ENCODE results near the gene RER1. TPM values are rescaled to one million over a fixed set of nuclear protein-coding genes. Genes with fewer than 3 reads are reported as not detected.

The RER1 gene
- total RNA-seq, 1 experiment from 2014 or later: 108 TPM

DNA sequence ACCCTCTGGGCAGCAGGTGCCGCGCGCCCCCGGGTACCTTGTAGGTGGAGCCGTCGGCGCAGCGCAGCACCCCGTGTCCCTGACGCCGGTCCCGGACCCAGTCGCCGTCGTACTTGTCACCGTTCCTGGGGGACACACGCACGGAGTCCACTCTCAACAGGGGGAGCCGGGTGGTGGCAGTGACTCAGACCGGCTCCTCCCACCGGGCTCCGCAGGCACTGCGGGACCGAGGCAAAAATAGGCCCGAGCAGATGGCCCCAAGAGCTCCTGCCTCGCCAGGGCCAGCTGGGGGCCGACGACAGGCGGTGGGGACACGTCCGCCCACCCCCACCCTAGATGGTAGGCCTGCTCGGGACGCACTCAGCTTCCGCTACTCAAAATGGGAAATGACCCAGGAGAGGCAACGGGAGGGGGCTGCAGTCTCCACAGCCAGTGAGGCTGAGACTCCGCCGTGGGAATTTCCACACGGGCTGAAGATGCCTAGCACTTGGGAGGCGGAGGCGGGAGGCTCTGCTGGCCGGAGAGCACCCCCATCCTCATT is 6.6 kb upstream of the RER1 start:
- Histone ChIP-seq H3K79me2 (ENCODE audit: low read length) (peaks cover 1% of the 10 kb centered on the region), H3K9me2 (replicated peaks; ENCODE audit: insufficient read depth, low read length) (no peaks in the 10 kb centered on the region), H3K27me3 (ENCODE audit: low read length) (no peaks in the 10 kb centered on the region), H3K27ac (ENCODE audit: low read length) (no peak overlapping the region), H4K20me1 (ENCODE audit: insufficient read depth, low read depth, low read length) (peaks cover 7% of the 10 kb centered on the region; the same call in 1 of the 2 replicates), H3K4me1 (ENCODE audit: low read length) (peaks cover 4% of the 10 kb centered on the region), H3K4me2 (ENCODE audit: low read depth, low read length, poor library complexity, severe bottlenecking) (no peak overlapping the region), H3K9ac (ENCODE audit: low read length) (no peak overlapping the region), H3K4me3 (ENCODE audit: low read length) (no peak overlapping the region), H2AFZ (ENCODE audit: low read length) (no peak overlapping the region), H3K9me3 (ENCODE audit: low read length) (no peaks in the 10 kb centered on the region), H3K36me3 (ENCODE audit: insufficient read depth, low read length) (no peaks in the 10 kb centered on the region)
- DNase-seq: no peak

DNA sequence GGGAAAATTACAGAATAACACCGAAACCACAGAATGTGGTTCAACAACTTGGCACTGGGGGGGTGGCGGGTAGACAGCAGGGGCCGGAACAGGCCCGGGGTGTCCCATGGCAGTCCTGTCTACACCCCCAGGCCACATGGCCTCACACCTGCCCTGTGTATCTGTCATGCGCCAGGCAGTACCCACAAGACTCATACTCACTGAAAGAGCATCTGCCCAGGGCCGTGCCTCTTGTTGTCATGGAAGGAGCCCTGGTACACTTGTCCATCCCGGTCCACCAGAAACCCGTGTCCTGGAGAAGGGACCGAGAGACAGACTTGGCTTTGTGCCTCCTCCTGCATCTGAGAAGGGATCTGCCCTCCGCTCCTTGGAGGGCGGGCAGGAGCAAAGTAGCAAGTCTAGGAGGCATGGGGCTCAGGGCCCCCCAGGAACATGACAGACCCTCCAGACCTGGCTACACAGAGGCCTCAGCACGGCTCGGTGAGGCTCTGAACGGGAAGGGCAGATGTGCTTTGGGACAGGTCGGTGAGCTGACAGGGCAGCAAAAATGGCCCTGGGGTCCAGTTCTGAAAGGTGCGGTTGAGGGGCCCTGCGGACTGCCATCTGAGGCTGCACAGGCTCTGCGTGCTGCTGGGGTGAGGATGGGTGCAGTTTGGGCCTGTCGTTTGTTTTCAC is 5.9 kb upstream of the RER1 start:
- H3K9me2 ChIP-seq (replicated peaks; ENCODE audit: insufficient read depth, low read length): no peaks in the 10 kb centered on the region
- peaks cover 8% of the 10 kb centered on the region for H3K79me2 ChIP-seq (ENCODE audit: low read length)
- no peak overlapping the region for H3K27ac ChIP-seq (ENCODE audit: low read length)
- DNase-seq: no peak
- H3K4me2 ChIP-seq (ENCODE audit: low read depth, low read length, poor library complexity, severe bottlenecking): no peak overlapping the region
- H4K20me1 ChIP-seq (ENCODE audit: insufficient read depth, low read depth, low read length): peaks cover 7% of the 10 kb centered on the region; the same call in 1 of the 2 replicates
- H3K27me3 ChIP-seq (ENCODE audit: low read length): no peaks in the 10 kb centered on the region
- H3K9me3 ChIP-seq (ENCODE audit: low read length): no peaks in the 10 kb centered on the region
- H3K36me3 ChIP-seq (ENCODE audit: insufficient read depth, low read length): no peaks in the 10 kb centered on the region
- no peak overlapping the region for H2AFZ ChIP-seq (ENCODE audit: low read length)
- peaks cover 11% of the 10 kb centered on the region for H3K4me1 ChIP-seq (ENCODE audit: low read length)
- H3K4me3 ChIP-seq (ENCODE audit: low read length): no peak overlapping the region
- no peak overlapping the region for H3K9ac ChIP-seq (ENCODE audit: low read length)

DNA sequence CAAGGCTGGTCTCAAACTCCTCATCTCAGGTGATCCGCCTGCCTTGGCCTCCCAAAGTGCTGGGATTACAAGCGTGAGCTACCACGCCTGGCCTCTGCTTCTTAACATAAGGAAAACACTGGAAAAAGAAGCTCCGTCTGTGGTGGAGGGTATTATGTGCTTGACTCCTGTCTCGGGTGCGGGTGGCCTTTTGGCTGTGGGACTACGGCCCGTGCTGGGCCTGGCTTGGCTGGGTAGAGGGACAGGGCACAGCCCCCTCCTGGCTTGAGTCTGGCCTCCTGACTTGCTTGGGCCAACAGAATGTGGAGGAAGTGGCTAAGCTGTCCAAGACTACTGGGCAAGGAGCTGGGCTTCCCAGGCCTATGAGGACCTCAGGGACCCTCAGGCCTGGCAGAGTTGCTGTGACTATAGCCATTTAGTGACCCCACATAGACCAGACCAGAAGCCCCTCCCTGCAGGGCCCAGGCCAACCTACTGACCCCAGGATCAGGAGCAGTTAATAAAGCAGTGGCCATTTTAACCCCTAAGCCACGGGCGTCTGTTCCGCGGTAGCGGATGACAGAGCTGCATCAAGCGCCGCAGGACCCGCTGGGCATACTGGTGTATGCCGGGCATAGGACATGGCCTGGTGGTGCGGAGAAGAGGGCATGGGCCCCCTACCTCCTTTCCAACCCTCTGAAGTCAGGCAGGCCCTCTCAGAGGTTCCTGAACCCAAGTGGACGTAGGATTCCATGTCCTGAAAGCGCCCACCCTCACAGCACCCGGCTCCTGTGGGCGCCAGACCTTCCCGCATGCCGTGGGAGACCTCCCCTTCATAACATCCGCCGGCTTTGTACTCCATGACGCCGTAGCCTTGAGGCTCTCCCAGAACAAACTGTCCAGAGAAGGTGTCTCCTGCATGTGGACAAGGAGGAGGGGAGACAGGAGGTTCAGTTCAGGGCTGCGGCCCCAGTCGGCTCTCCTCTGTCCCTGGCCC is 4.7 kb upstream of the RER1 start:
- Histone ChIP-seq H3K9ac (ENCODE audit: low read length) (no peak overlapping the region), H3K9me2 (replicated peaks; ENCODE audit: insufficient read depth, low read length) (no peaks in the 10 kb centered on the region), H3K27ac (ENCODE audit: low read length) (no peak overlapping the region), H3K36me3 (ENCODE audit: insufficient read depth, low read length) (no peaks in the 10 kb centered on the region), H3K4me1 (ENCODE audit: low read length) (peaks cover 11% of the 10 kb centered on the region), H3K9me3 (ENCODE audit: low read length) (no peaks in the 10 kb centered on the region), H2AFZ (ENCODE audit: low read length) (no peak overlapping the region), H3K79me2 (ENCODE audit: low read length) (peaks cover 12% of the 10 kb centered on the region), H3K4me2 (ENCODE audit: low read depth, low read length, poor library complexity, severe bottlenecking) (no peak overlapping the region), H3K4me3 (ENCODE audit: low read length) (no peak overlapping the region), H4K20me1 (ENCODE audit: insufficient read depth, low read depth, low read length) (no peaks in the 10 kb centered on the region; the same call in 1 of the 2 replicates), H3K27me3 (ENCODE audit: low read length) (no peaks in the 10 kb centered on the region)
- no peak for DNase-seq

- Histone ChIP-seq H3K4me2 (ENCODE audit: low read depth, low read length, poor library complexity, severe bottlenecking) (no peak overlapping the region), H3K36me3 (ENCODE audit: insufficient read depth, low read length) (no peaks in the 10 kb centered on the region), H3K27ac (ENCODE audit: low read length) (no peak overlapping the region), H3K9ac (ENCODE audit: low read length) (no peak overlapping the region), H3K4me3 (ENCODE audit: low read length) (no peak overlapping the region), H4K20me1 (ENCODE audit: insufficient read depth, low read depth, low read length) (peaks cover 10% of the 10 kb centered on the region), H3K27me3 (ENCODE audit: low read length) (no peaks in the 10 kb centered on the region), H3K4me1 (ENCODE audit: low read length) (peaks cover 21% of the 10 kb centered on the region), H3K9me3 (ENCODE audit: low read length) (no peaks in the 10 kb centered on the region), H2AFZ (ENCODE audit: low read length) (no peak overlapping the region), H3K9me2 (replicated peaks; ENCODE audit: insufficient read depth, low read length) (no peaks in the 10 kb centered on the region), H3K79me2 (ENCODE audit: low read length) (peaks cover 26% of the 10 kb centered on the region)
- no peak for DNase-seq
Observed at GRCh38 chr1:2388004-2388913, 3.4 kb upstream of the RER1 start.

- no peak overlapping the region for H3K27ac ChIP-seq (ENCODE audit: low read length)
Observed at GRCh38 chr1:2389644-2390043, 2.0 kb upstream of the RER1 start.

DNA sequence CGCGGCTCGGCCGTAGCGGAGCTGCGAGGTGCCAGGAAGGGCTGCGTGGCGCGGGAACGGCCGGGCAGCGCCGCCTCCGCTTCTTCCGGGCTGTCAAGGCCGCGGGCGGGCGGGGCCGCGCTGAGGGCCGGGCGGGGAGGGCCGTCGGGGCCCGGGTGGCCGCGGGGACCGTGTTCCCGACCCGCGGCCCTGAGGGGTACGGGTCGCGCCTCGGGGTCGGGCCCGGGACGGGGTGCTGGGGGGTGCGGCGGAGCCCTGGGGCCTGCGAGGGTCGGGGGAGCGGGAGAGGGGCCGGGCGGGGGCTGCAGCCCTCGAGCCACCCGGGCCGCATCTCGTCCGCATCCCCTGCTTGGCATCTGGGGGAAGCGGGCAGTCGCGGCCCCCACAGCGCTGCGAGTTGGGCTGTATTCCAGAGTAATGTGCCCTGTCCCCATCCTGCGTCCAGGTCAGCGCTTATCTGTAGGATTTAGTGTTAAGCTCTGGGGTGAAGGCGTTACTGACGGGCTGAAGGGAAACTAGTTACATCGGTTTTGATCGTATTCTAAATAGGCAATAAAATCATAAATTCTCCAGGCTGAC is 379 bp downstream of the RER1 start:
- Histone ChIP-seq H3K4me2 (ENCODE audit: low read depth, low read length, poor library complexity, severe bottlenecking) (peak overlapping the region; percentile 100), H3K4me3 (ENCODE audit: low read length) (peak overlapping the region; percentile 100), H2AFZ (ENCODE audit: low read length) (no peak overlapping the region), H3K9ac (ENCODE audit: low read length) (peak overlapping the region; percentile 98), H3K9me3 (ENCODE audit: low read length) (no peaks in the 10 kb centered on the region), H3K27me3 (ENCODE audit: low read length) (no peaks in the 10 kb centered on the region), H3K27ac (ENCODE audit: low read length) (peak overlapping the region; percentile 30; the same call in 1 of the 2 replicates), H4K20me1 (ENCODE audit: insufficient read depth, low read depth, low read length) (peaks cover 26% of the 10 kb centered on the region), H3K9me2 (replicated peaks; ENCODE audit: insufficient read depth, low read length) (no peaks in the 10 kb centered on the region), H3K79me2 (ENCODE audit: low read length) (peaks cover 52% of the 10 kb centered on the region), H3K36me3 (ENCODE audit: insufficient read depth, low read length) (peaks cover 13% of the 10 kb centered on the region), H3K4me1 (ENCODE audit: low read length) (peaks cover 27% of the 10 kb centered on the region)
- DNase-seq: peak; percentile 49

More at GRCh38 chr1:2389644-2390043, 2.0 kb upstream of the RER1 start:
- peak overlapping the region; percentile 94 for H3K4me2 ChIP-seq (ENCODE audit: low read depth, low read length, poor library complexity, severe bottlenecking)
- H3K9me3 ChIP-seq (ENCODE audit: low read length): no peaks in the 10 kb centered on the region
- H3K9me2 ChIP-seq (replicated peaks; ENCODE audit: insufficient read depth, low read length): no peaks in the 10 kb centered on the region
- H3K36me3 ChIP-seq (ENCODE audit: insufficient read depth, low read length): no peaks in the 10 kb centered on the region; the same call in 1 of the 2 replicates
- H2AFZ ChIP-seq (ENCODE audit: low read length): no peak overlapping the region
- H3K79me2 ChIP-seq (ENCODE audit: low read length): peaks cover 40% of the 10 kb centered on the region
- H3K4me1 ChIP-seq (ENCODE audit: low read length): peaks cover 27% of the 10 kb centered on the region
- no peaks in the 10 kb centered on the region for H3K27me3 ChIP-seq (ENCODE audit: low read length)
- peaks cover 23% of the 10 kb centered on the region for H4K20me1 ChIP-seq (ENCODE audit: insufficient read depth, low read depth, low read length)
- peak overlapping the region; percentile 99; the same call in 1 of the 2 replicates for H3K4me3 ChIP-seq (ENCODE audit: low read length)
- no peak for DNase-seq
- H3K9ac ChIP-seq (ENCODE audit: low read length): peak overlapping the region; percentile 91

DNA sequence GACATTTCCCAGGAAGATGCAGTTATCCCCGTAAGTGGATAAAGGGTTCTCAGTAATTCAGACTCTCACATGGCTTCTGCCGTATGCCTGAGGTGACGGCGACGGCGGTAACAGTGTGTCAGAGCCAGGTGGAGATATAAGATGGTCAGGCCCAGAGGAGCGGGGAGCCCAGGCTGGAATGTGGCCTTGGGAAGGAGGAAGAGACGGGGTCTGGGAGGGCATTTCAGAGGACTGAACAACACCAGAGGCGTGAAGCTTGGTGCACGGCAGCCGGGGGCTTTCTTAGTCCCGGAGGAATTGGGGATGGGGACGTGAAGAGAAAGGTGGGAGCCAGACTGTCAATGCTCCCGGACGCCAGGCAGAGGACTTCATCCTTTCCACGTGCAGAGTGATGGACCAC is 1.0 kb downstream of the RER1 start:
- H3K9me3 ChIP-seq (ENCODE audit: low read length): no peaks in the 10 kb centered on the region
- no peaks in the 10 kb centered on the region for H3K9me2 ChIP-seq (replicated peaks; ENCODE audit: insufficient read depth, low read length)
- H3K9ac ChIP-seq (ENCODE audit: low read length): peak overlapping the region; percentile 98
- H3K36me3 ChIP-seq (ENCODE audit: insufficient read depth, low read length): peaks cover 15% of the 10 kb centered on the region
- no peak for DNase-seq
- peaks cover 53% of the 10 kb centered on the region for H3K79me2 ChIP-seq (ENCODE audit: low read length)
- no peaks in the 10 kb centered on the region for H3K27me3 ChIP-seq (ENCODE audit: low read length)
- H3K27ac ChIP-seq (ENCODE audit: low read length): peak overlapping the region; percentile 30; the same call in 1 of the 2 replicates
- H3K4me3 ChIP-seq (ENCODE audit: low read length): peak overlapping the region; percentile 100
- peak overlapping the region; percentile 100 for H3K4me2 ChIP-seq (ENCODE audit: low read depth, low read length, poor library complexity, severe bottlenecking)
- H2AFZ ChIP-seq (ENCODE audit: low read length): no peak overlapping the region
- H4K20me1 ChIP-seq (ENCODE audit: insufficient read depth, low read depth, low read length): peaks cover 26% of the 10 kb centered on the region
- H3K4me1 ChIP-seq (ENCODE audit: low read length): peaks cover 27% of the 10 kb centered on the region
